Stimulated activated CD4-positive, alpha-beta T cell treated with anti-CD3 and anti-CD28 coated beads, TNF-alpha, amount 100 ng/mL, for 1 hour (primary cell): ENCODE data around the gene ZFP3.
"Not testable (repeated sequence)": the region's sequence is repeated elsewhere in the genome, so short reads cannot be mapped to it uniquely, and the experiment has no call there.

Source experiments
- DNase-seq, 3 donors: peaks; one replicate each; pipeline ENCODE4 v3.0.0-alpha.2; 2020; ENCODE audit warnings: low read depth in 3 of 3, low spot score in 1 of 3

Gene ZFP3

GRCh38 chr17:5078106-5079028, at the start of gene ZFP3:
ZFP3 (plus strand) TSS chr17:5078467; CDS start chr17:5091505, 13,038 bp downstream.
- peak; percentile 20 to 55 (median 48) for DNase-seq

- not testable (repeated sequence) for DNase-seq
These were observed 48.1 kb upstream of the ZFP3 start for GRCh38 chr17:5030168-5030567.

GRCh38 chr17:5031365-5032082, 46.7 kb upstream of the ZFP3 start:
- DNase-seq = peak; percentile 60 to 76 (median 66)

DNA sequence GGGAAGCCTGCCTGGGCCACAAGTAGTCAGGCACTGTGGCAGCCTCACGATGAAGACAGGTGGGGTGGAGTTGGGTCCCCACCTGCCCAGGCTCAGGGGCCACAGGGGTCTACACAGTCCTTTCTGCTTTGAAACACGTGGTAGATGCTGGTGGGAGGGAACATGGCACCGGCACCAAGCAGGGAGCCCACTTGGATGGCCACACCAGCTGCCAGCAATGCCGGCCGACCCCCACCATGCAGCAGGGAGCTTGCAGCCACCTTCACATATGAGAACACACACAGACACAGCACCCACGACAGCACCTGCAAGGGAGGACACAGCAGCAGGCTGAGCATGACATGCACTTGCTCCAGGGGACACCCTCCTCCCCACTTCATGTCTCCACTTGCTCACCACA, 45.4 kb upstream of the ZFP3 start:
- no peak for DNase-seq

- no peak for DNase-seq
These were observed 44.8 kb upstream of the ZFP3 start for GRCh38 chr17:5033352-5034015.

DNA sequence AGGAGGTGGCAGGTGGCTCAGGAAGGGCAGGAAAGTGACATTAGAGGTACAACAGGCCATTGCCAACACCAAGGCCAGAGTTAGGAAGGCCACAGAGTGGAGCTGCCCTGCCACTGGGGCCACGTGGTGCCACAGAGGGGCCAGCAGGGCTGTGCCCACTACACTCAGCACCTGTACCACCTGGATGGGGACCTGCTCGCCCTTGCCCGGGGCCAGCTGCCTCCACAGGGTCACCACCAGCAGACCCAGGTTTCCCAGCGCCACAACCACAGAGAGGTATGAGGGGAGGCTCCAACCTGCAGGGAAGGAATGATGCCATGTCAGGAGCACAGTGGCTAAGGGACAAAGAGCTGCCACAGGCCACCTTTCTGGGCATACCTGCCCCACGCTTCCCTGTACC, 44.2 kb upstream of the ZFP3 start:
- no peak for DNase-seq

DNA sequence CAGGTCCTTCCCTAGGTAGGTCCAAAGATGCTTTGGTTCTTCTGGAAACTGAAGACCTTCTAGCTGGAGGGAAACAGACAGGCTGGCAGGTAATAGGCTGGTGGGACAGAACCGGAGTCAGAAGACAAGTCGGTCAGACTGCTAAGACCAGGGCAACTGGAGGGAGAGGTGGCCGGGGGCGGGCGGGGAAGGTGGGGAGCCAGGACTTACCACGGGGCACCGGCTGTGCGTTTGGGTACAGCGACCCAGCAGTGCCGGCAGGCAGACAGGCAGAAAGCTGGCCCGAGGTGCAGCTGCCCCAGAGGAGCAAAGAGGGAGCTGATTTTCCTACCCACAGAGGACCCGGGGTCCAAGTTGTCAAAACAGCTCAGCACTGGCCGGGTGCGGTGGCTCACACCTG, 43.6 kb upstream of the ZFP3 start:
- no peak for DNase-seq

DNA sequence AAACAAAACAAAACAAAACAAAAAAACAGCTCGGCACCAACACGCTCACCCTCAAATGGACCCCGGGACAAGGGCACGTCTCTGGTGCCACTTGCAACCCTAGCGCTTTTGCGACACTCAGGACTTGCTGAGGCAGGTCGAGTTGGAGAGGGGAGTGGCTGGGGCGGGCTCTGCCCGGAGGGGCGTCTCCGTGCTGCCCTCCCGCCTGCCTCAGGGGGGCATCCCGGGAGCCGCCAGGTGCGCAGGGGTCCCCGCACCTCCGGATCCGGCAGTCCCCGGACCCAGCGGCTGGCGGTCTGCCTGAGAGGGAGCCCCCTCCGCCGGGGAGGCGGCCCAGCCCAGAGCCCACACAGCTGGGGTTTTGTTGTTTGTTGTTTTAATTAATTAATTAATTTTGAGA, 43.0 kb upstream of the ZFP3 start, which contains the start of gene SLC52A1:
Gene SLC52A1, minus strand, starts transcription at position 112 of the 400 bp plus-strand sequence. CDS start 820 bp downstream, outside the sequence.
- DNase-seq = no peak

DNA sequence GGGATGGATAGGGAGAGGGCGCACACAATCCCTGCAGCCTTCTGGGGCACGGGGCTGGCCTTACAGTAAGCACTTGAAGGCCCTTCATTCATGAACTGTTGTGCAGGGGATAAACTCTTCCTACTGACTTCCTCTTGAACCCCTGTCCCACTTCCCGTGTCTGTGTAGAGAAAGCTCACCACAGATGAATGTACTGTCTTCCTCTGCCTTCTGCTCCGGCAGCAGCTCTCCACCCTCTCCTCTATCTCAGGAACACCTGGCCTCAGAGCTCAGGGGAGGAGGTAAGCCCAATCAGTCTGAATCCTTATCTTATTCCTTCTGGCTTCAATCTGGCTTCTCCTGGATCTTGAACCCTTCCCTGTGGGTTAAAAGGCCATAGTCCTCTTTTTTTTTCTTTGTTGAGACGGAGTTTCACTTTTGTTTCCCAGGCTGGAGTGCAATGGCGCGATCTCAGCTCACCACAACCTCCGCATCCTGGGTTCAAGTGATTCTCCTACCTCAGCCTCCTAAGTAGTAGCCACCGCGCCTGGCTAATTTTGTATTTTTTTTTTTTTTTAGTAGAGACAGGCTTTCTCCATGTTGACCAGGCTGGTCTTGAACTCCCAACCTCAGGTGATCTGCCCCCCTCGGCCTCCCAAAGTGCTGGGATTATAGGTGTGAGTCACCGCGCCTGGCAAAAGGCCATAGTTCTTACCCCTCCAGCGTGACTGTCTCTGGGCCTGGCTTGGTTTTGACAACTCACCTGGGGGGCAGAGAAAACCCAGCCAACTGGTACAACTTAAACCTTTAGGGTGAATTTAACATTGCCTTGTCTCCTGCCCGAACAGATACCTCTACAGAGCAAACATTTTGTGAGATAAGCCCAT, 35.9 kb upstream of the ZFP3 start:
- no peak for DNase-seq

DNA sequence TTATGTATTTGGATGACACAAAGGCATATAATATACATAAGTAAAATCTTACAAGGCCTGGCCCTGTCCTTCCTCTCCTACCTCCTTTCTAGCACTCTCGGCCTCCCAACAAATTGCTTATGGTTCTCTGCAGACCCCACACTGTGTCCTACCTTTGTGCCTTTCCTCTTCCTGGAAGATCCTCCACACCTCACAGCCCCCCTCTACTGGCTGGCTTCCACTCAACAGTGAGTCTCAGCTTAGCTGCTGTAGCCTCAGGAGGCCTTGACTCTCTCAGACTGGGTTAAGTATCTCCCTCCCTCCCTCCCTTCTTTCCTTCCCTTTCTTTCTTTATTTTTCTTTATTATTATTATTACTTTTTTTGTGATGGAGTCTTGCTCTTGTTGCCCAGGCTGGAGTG, 34.7 kb upstream of the ZFP3 start:
- DNase-seq = no peak

GRCh38 chr17:5044630-5045029, 33.6 kb upstream of the ZFP3 start:
- DNase-seq = no peak

DNA sequence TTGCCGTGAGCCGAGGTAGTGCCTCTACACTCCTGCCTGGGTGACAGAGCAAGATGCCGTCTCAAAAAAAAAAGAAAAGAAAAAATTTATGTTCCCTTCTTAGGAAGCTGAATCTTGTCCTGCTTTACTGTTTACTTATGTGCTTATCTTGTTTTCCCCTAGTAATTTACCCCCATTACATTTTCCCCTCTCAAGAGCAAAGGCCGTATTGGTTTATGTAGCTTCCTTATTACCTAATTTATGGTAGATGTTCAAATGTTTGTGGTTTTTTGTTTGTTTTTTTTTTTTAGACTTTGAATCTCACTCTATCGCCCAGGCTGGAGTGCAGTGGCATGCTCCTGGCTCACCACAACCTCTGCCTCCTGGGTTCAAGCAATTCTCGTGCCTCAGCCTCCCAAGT, 32.8 kb upstream of the ZFP3 start:
- DNase-seq = no peak

GRCh38 chr17:5047446-5047845, 30.8 kb upstream of the ZFP3 start:
- no peak for DNase-seq

DNA sequence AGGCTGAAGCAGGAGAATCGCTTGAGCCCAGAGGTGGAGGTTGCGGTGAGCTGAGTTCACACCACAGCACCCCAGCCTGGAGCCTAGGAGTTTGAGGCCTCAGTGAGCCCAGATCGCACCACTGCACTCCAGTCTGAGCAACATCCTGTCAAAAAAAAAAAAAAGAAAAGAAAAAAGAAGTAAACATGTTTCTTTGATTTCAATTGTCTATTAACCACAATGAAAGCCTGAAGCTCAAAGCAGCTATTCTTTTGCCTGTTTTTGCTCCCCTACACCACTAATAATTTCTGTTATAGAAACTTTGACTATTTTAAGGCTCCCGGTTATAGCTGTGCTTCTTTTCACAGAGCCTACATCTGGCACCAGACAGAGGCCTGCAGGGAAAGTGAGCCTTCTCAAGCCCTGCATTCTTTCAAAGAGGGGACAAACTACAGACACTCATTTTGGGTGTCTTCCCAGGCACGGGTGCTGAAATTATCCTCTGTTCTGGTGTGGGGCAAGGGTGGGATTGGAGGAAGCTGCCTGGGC, 28.9 kb upstream of the ZFP3 start:
- DNase-seq = peak in 2 of 3 donors; percentile 52 to 67

DNA sequence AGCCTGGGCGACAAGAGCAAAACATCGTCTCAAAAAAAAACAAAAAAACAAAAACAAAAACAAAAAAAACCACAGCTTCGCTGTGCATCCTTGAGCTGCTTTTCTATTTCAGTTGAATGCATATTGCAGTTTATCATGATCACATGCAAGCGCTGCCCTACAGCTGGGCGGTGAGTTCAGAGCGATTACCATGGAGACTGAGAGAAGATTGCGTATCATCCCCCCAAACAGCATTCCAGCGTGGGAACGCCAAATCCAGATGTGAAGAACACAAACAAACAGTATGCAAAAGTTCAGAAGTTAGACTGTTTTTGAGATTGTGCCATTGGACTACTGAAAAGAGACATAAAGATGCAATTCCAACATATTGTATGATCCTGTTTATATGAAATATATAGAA, 28.0 kb upstream of the ZFP3 start:
- no peak for DNase-seq

GRCh38 chr17:5055543-5055942, 22.7 kb upstream of the ZFP3 start:
- DNase-seq = no peak

- DNase-seq = no peak
These were observed 13.0 kb upstream of the ZFP3 start for GRCh38 chr17:5065227-5065744.

- no peak for DNase-seq
These were observed 10.0 kb upstream of the ZFP3 start for GRCh38 chr17:5068236-5068635.

DNA sequence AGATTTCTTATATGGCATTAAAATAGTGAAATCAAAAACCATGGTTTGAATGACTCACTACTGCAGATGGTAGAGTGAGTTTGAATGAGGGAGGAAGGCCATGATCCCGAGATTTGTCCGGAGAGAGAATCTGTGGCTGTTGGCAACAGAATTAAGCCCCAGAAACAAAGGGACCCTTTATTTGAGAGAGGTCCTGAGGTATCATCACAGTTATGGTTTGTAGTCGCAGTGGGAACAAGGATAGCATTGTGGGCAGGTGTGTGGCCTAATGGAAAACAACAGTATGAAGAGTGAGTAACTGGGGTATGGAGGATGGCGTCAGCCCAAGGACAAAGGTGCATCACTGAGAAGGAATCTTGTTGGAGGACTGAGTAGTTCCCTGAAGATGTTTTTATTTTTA, 8.5 kb upstream of the ZFP3 start:
- no peak for DNase-seq

- DNase-seq = not testable (repeated sequence)
These were observed 2.8 kb upstream of the ZFP3 start for GRCh38 chr17:5075472-5075871.
